Fibroblast of lung (primary cell): ENCODE data around the gene SLC7A5. TPM values are rescaled to one million over a fixed set of nuclear protein-coding genes. Genes with fewer than 3 reads are reported as not detected.
"Not testable (repeated sequence)": the region's sequence is repeated elsewhere in the genome, so short reads cannot be mapped to it uniquely, and the experiment has no call there.

ENCODE experiments used
- DNase-seq, 2 donors: peaks; one replicate each; pipeline versions ENCODE4 v3.0.0 to v3.0.0-alpha.2; 2010; ENCODE audit warnings: low read depth in 2 of 2
- H2AFZ ChIP-seq: 2 replicates; pipeline ENCODE4 v1.5.1; 2012; ENCODE audit warnings: low read length, control low read depth, inconsistent platforms
- H3K27ac ChIP-seq: 2 replicates; pipeline ENCODE4 v1.5.1; 2011; ENCODE audit warnings: low read length, control low read depth; ENCODE audit not compliant: insufficient read depth
- H3K27me3 ChIP-seq: 2 replicates; pipeline ENCODE4 v1.5.1; 2011; ENCODE audit warnings: mild to moderate bottlenecking, low read length; ENCODE audit not compliant: control insufficient read depth, insufficient read depth
- H3K36me3 ChIP-seq: 2 replicates; pipeline ENCODE4 v1.5.1; 2011; ENCODE audit warnings: low read length; ENCODE audit not compliant: control insufficient read depth, insufficient read depth
- H3K4me1 ChIP-seq: 2 replicates; pipeline ENCODE4 v1.5.1; 2011; ENCODE audit warnings: low read length; ENCODE audit not compliant: control insufficient read depth, insufficient read depth; ENCODE audit errors: extremely low read depth
- H3K4me2 ChIP-seq: 2 replicates; pipeline ENCODE4 v1.5.1; 2011; ENCODE audit warnings: low read length, control low read depth; ENCODE audit not compliant: insufficient read depth; ENCODE audit errors: extremely low read depth
- H3K4me3 ChIP-seq, 4 experiments: fragments of 200-600 bp in 1 of 4; sonication (generic) in 1 of 4; replicated peaks in 1 of 4; 2 replicates each; pipeline ENCODE4 v1.5.1; 2011 to 2016; ENCODE audit warnings: low read length in 4 of 4, low read depth in 3 of 4, mild to moderate bottlenecking in 3 of 4, control low read depth in 2 of 4, inconsistent platforms in 1 of 4, mixed read lengths in 1 of 4; ENCODE audit not compliant: insufficient read depth in 1 of 4; ENCODE audit errors: control extremely low read depth in 1 of 4
- H3K79me2 ChIP-seq: 2 replicates; pipeline ENCODE4 v1.5.1; 2012; ENCODE audit warnings: mild to moderate bottlenecking, low read length, inconsistent platforms; ENCODE audit not compliant: control insufficient read depth, insufficient read depth
- H3K9ac ChIP-seq: 2 replicates; pipeline ENCODE4 v1.5.1; 2011; ENCODE audit warnings: mild to moderate bottlenecking, low read length, control low read depth; ENCODE audit not compliant: insufficient read depth
- H3K9me3 ChIP-seq: 2 replicates; pipeline ENCODE4 v1.5.1; 2012; ENCODE audit warnings: low read depth, low read length; ENCODE audit not compliant: control insufficient read depth, insufficient read depth
- H4K20me1 ChIP-seq: 2 replicates; pipeline ENCODE4 v1.5.1; 2011; ENCODE audit warnings: low read length; ENCODE audit not compliant: control insufficient read depth, insufficient read depth; ENCODE audit errors: extremely low read depth
- CTCF ChIP-seq, 2 donors: IDR thresholded peaks in 1 of 2; conservative IDR thresholded peaks in 1 of 2; 1 replicate in 1 of 2; 2 replicates in 1 of 2; pipeline ENCODE4 v1.5.1; 2011 to 2012; ENCODE audit warnings: low read length in 2 of 2, control low read depth in 1 of 2, inconsistent platforms in 1 of 2, low read depth in 1 of 2, mild to moderate bottlenecking in 1 of 2
- polyA plus RNA-seq, 2 donors: library from polyadenylated mRNA; depleted of rRNA in 1 of 2; stranded (reverse) in 1 of 2; unstranded in 1 of 2; fragments of >200 nt; gene quantifications; 2 replicates each; pipeline ENCODE4 v1.2.1, GENCODE V29; 2011 to 2012; ENCODE audit warnings: missing spikeins in 1 of 2
- total RNA-seq: library from RNA; depleted of rRNA; stranded (reverse); fragments of >200 nt; gene quantifications from 2 replicates; pipeline ENCODE4 v1.2.1, GENCODE V29; 2014

Gene SLC7A5
- total and polyA plus RNA-seq, 2 donors (not counting 1 experiment from before 2014, with no cell fraction given) = 5.2 to 38.3 TPM

GRCh38 chr16:87889762-87890161 lies 20.5 kb upstream of the SLC7A5 start:
- peak in 1 of 2 donors; percentile 3 for TF ChIP-seq CTCF (conservative IDR thresholded peaks at IDR 0.05 in 1 of 2, IDR thresholded peaks at IDR 0.05 in 1 of 2; ENCODE audit: low read depth in 1 of 2, low read length in 2 of 2)
- not testable (repeated sequence) for H3K79me2 ChIP-seq, H3K4me2 ChIP-seq, H3K9me3 ChIP-seq, H4K20me1 ChIP-seq, DNase-seq, H2AFZ ChIP-seq, H3K4me3 ChIP-seq, H3K36me3 ChIP-seq, H3K27ac ChIP-seq, H3K27me3 ChIP-seq, H3K4me1 ChIP-seq, H3K9ac ChIP-seq

GRCh38 chr16:87888346-87888745 lies 19.0 kb upstream of the SLC7A5 start:
- H2AFZ ChIP-seq, DNase-seq, H3K4me2 ChIP-seq, H3K27ac ChIP-seq, H3K4me1 ChIP-seq, H3K79me2 ChIP-seq, H4K20me1 ChIP-seq, H3K27me3 ChIP-seq, H3K9me3 ChIP-seq, H3K9ac ChIP-seq, H3K4me3 ChIP-seq, H3K36me3 ChIP-seq: not testable (repeated sequence)

- not testable (repeated sequence) for H3K4me2 ChIP-seq, H3K9ac ChIP-seq, H3K4me3 ChIP-seq, H4K20me1 ChIP-seq, DNase-seq, H3K27ac ChIP-seq, H3K4me1 ChIP-seq, H3K9me3 ChIP-seq, H2AFZ ChIP-seq, H3K79me2 ChIP-seq, H3K27me3 ChIP-seq, H3K36me3 ChIP-seq
Measured at GRCh38 chr16:87887931-87888330, 18.6 kb upstream of the SLC7A5 start.

- H4K20me1 ChIP-seq, DNase-seq, H3K4me1 ChIP-seq, H3K36me3 ChIP-seq, H3K79me2 ChIP-seq, H3K4me3 ChIP-seq, H3K4me2 ChIP-seq, H2AFZ ChIP-seq, H3K27me3 ChIP-seq, H3K9me3 ChIP-seq, H3K9ac ChIP-seq, H3K27ac ChIP-seq: not testable (repeated sequence)
Measured at GRCh38 chr16:87885371-87885967, 16.2 kb upstream of the SLC7A5 start.
